Measurements from ENCODE around the gene GPATCH8.

GPATCH8 gene

DNA sequence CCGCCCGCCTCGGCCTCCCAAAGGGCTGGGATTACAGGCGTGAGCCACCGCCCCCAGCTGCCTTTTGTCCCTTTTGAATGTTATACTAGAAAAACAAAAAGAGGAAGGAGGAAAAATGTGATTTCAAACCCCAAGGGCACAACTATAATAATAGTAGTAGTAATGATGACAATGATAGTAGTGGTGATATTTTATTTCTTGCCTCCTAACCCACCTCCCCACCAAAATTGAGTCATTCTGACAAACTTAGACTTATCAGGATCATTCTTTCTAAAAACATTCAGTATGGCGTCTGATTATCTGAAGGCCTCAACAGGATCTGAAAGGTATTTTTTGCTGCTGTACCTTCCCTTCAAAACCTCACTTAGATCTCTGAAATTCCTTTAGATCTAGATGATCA lies 13.6 kb downstream of the GPATCH8 start:
- TF ChIP-seq, protein P1, sequence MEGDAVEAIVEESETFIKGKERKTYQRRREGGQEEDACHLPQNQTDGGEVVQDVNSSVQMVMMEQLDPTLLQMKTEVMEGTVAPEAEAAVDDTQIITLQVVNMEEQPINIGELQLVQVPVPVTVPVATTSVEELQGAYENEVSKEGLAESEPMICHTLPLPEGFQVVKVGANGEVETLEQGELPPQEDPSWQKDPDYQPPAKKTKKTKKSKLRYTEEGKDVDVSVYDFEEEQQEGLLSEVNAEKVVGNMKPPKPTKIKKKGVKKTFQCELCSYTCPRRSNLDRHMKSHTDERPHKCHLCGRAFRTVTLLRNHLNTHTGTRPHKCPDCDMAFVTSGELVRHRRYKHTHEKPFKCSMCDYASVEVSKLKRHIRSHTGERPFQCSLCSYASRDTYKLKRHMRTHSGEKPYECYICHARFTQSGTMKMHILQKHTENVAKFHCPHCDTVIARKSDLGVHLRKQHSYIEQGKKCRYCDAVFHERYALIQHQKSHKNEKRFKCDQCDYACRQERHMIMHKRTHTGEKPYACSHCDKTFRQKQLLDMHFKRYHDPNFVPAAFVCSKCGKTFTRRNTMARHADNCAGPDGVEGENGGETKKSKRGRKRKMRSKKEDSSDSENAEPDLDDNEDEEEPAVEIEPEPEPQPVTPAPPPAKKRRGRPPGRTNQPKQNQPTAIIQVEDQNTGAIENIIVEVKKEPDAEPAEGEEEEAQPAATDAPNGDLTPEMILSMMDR (IDR thresholded peaks at IDR 0.05): no peak

- TF ChIP-seq, protein P1 (IDR thresholded peaks at IDR 0.05): no peak
These were observed 16.0 kb downstream of the GPATCH8 start for GRCh38 chr17:44487170-44487569.

- TF ChIP-seq, protein P1 (IDR thresholded peaks at IDR 0.05): no peak
These were observed 29.8 kb downstream of the GPATCH8 start for GRCh38 chr17:44473367-44473766.

DNA sequence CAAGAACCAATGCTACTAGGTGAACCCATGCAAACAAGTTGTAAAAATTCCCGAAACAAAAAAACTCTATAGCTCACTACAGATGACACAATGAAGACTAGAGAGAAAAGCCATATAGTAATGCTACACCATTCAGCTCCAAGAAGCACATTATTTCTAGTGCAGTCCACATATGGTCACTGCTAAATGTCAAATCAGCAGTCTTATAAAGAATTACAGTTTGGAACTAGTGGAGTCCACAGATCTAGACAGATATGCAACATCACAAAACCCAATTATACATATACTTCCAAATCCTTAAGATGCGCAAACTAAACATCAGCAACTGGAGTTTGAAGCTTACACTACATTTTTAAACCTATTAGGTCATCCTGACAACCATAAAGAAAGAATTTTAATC lies 33.5 kb downstream of the GPATCH8 start:
- TF ChIP-seq, protein P1 (IDR thresholded peaks at IDR 0.05): no peak

DNA sequence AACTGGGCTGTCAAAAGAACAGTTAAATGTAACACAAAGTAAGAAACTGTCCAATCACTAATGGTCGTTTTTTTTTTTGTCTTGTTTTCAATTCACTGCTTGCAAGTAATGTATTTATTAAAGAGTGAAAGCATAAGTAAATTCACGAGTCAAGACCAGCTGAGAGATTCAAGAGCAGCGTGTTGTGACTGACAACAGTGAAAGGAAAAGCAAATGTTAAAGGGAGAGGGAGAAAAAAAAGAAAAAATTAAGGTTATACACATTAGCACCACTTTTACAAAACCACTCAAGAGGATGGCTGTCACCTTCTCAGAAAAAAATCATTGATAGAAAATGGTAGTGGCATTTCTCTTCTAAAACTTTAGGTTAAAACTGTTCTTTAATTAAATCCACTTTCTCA lies 36.1 kb downstream of the GPATCH8 start:
- TF ChIP-seq, protein P1 (IDR thresholded peaks at IDR 0.05): no peak

DNA sequence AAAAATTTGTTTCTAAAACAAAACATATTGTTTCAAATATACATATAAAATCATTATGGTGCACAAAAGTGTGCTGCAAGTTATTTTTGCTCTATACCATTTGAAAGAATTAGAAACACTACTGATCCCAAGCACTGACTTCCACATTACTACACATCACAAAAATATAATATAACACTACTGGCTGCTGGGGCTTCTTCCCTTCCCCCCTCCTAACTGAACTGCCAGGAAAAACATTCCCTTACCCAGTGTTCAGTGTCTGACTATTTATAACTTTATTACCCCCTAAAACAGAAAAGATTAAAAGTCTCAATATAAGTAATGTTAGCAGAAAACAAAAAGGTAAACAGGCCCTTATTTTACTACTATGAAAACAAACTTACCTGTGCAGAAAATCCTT lies 36.9 kb downstream of the GPATCH8 start:
- TF ChIP-seq, protein P1 (IDR thresholded peaks at IDR 0.05): no peak

- TF ChIP-seq, protein P1 (IDR thresholded peaks at IDR 0.05): no peak
These were observed 37.3 kb downstream of the GPATCH8 start for GRCh38 chr17:44465897-44466296.

- TF ChIP-seq, protein P1 (IDR thresholded peaks at IDR 0.05): no peak
These were observed 37.9 kb downstream of the GPATCH8 start for GRCh38 chr17:44465276-44465675.

All from LNCAP (cell line).